Mesenchymal stem cell (in vitro differentiated cells and primary cell): Measurements from ENCODE around the gene LRRN4CL.

ENCODE experiments used
- DNase-seq: peaks from one replicate; pipeline ENCODE4 v3.0.0-alpha.2; 2013
- H2AFZ ChIP-seq: one replicate; pipeline ENCODE4 v1.6.1; 2013; ENCODE audit warnings: low read depth, mild to moderate bottlenecking, control low read depth, inconsistent platforms, low read length, moderate library complexity
- H2AK5ac ChIP-seq: 2 replicates; pipeline ENCODE4 v1.6.1; 2013; ENCODE audit warnings: low read length, moderate library complexity, mild to moderate bottlenecking, inconsistent platforms; ENCODE audit not compliant: severe bottlenecking
- H2BK120ac ChIP-seq: one replicate; pipeline ENCODE4 v1.6.1; 2013; ENCODE audit warnings: low read depth, mild to moderate bottlenecking, inconsistent platforms, low read length, moderate library complexity
- H2BK12ac ChIP-seq, 2 experiments: one replicate each; pipeline ENCODE4 v1.6.1; 2013; ENCODE audit warnings: inconsistent platforms in 2 of 2, low read length in 2 of 2, mild to moderate bottlenecking in 2 of 2, moderate library complexity in 2 of 2, control low read depth in 1 of 2
- H2BK15ac ChIP-seq: one replicate; pipeline ENCODE4 v1.6.1; 2013; ENCODE audit warnings: mild to moderate bottlenecking, low read depth, inconsistent platforms; ENCODE audit not compliant: poor library complexity, severe bottlenecking
- H2BK5ac ChIP-seq: 2 replicates; pipeline ENCODE4 v1.6.1; 2013; ENCODE audit warnings: low read depth, mild to moderate bottlenecking, low read length, control low read depth, inconsistent platforms; ENCODE audit not compliant: poor library complexity, severe bottlenecking
- H3K14ac ChIP-seq, 2 experiments: one replicate each; pipeline ENCODE4 v1.6.1; 2013; ENCODE audit warnings: inconsistent platforms in 2 of 2, low read length in 2 of 2, control low read depth in 1 of 2, mild to moderate bottlenecking in 1 of 2, moderate library complexity in 1 of 2
- H3K18ac ChIP-seq, 2 experiments: one replicate each; pipeline ENCODE4 v1.6.1; 2013; ENCODE audit warnings: inconsistent platforms in 2 of 2, low read length in 2 of 2, control low read depth in 1 of 2, low read depth in 1 of 2, mild to moderate bottlenecking in 1 of 2
- H3K23ac ChIP-seq, 2 experiments: one replicate each; pipeline ENCODE4 v1.6.1; 2013; ENCODE audit warnings: inconsistent platforms in 2 of 2, low read length in 2 of 2, mild to moderate bottlenecking in 2 of 2, moderate library complexity in 2 of 2, control low read depth in 1 of 2
- H3K27ac ChIP-seq: 2 replicates; pipeline ENCODE4 v1.5.1; 2013; ENCODE audit warnings: mild to moderate bottlenecking, moderate library complexity, low read length, control low read depth, inconsistent platforms; ENCODE audit not compliant: poor library complexity, severe bottlenecking
- H3K27me3 ChIP-seq, 2 experiments: 2 replicates each; pipeline versions ENCODE4 v1.6.1 to v1.7.0; 2013; ENCODE audit warnings: low read length in 2 of 2, mild to moderate bottlenecking in 2 of 2, moderate library complexity in 2 of 2, control low read depth in 1 of 2, inconsistent platforms in 1 of 2; ENCODE audit not compliant: control insufficient read depth in 1 of 2, insufficient read depth in 1 of 2
- H3K36me3 ChIP-seq, 2 experiments: 2 replicates each; pipeline versions ENCODE4 v1.6.1 to v1.7.0; 2013; ENCODE audit warnings: low read length in 2 of 2, control low read depth in 1 of 2, inconsistent platforms in 1 of 2, low read depth in 1 of 2, mild to moderate bottlenecking in 1 of 2; ENCODE audit not compliant: insufficient read depth in 2 of 2, control insufficient read depth in 1 of 2
- H3K4ac ChIP-seq, 2 experiments: one replicate each; pipeline ENCODE4 v1.6.1; 2013; ENCODE audit warnings: inconsistent platforms in 2 of 2, low read length in 2 of 2, mild to moderate bottlenecking in 2 of 2, moderate library complexity in 2 of 2, control low read depth in 1 of 2, low read depth in 1 of 2
- H3K4me1 ChIP-seq: 2 replicates; pipeline ENCODE4 v1.6.1; 2013; ENCODE audit warnings: low read depth, low read length, control low read depth; ENCODE audit not compliant: control insufficient read depth, insufficient read depth
- H3K4me2 ChIP-seq: 2 replicates; pipeline ENCODE4 v1.6.1; 2013; ENCODE audit warnings: low read length, mild to moderate bottlenecking, inconsistent platforms; ENCODE audit not compliant: poor library complexity, severe bottlenecking
- H3K4me3 ChIP-seq, 2 experiments: 2 replicates each; pipeline versions ENCODE4 v1.5.1 to v1.7.0; 2013; ENCODE audit warnings: low read length in 2 of 2, mild to moderate bottlenecking in 2 of 2, control low read depth in 1 of 2, low read depth in 1 of 2; ENCODE audit not compliant: insufficient read depth in 1 of 2
- H3K79me1 ChIP-seq: replicated peaks from 2 replicates; pipeline ENCODE4 v1.6.1; 2013; ENCODE audit warnings: mild to moderate bottlenecking, control low read depth, low read length, inconsistent platforms; ENCODE audit not compliant: poor library complexity, severe bottlenecking
- H3K9ac ChIP-seq: 2 replicates; pipeline ENCODE4 v1.7.0; 2013; ENCODE audit warnings: mild to moderate bottlenecking, low read length, moderate library complexity
- H3K9me3 ChIP-seq: 2 replicates; pipeline ENCODE4 v1.7.0; 2013; ENCODE audit warnings: mild to moderate bottlenecking, low read length; ENCODE audit not compliant: control insufficient read depth
- H4K8ac ChIP-seq: one replicate; pipeline ENCODE4 v1.6.1; 2013; ENCODE audit warnings: inconsistent platforms, mild to moderate bottlenecking, low read length, moderate library complexity
- H4K91ac ChIP-seq: one replicate; pipeline ENCODE4 v1.6.1; 2013; ENCODE audit warnings: mild to moderate bottlenecking, low read length, inconsistent platforms
- WGBS: methylation state at CpG from one replicate; pipeline ENCODE4 v1.1.7; 2013; ENCODE audit warnings: mixed read lengths; 5-methylcytosine and 5-hydroxymethylcytosine counted together

The LRRN4CL gene

DNA sequence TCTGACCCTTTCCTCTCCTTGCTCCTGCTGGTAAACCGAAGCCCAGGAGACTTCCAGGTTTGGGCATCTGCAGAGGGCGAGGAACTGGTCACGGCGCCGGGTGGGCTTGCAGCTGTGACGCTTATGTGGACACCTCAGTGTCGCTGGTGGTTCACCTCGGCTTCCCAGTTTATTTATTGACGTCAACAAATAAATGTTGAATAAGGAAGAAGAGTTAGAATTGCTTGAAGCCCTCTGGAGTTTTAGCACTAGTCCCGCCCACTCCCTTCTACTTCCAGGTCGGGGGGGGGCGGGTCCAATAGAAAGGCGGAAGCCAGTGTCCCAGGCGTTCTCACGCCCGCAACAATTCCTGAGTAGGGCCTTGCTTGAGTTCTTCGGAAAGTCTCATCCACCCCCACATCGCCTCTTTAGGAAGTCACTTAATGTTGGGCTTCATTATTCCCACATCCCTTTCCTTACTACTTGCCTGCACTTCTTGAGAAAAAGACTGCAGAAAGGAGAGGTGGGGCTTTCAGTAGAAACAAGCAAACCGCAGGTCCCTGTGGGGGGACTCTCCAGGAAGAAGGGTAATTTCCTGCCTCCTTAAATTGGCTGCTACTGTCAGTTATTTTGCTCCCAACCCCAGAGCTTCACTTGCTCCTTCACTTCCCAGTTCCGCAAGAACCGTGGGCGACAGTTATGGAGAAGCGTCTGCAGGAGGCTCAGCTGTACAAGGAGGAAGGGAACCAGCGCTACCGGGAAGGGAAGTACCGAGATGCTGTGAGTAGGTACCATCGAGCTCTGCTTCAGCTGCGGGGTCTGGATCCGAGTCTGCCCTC lies 39.0 kb upstream of the LRRN4CL start, which contains the start of gene TTC9C:
TTC9C (plus strand) TSS at position 316 of the 818 bp plus-strand sequence; CDS start at position 679, 363 bp downstream.
- peaks cover 2% of the 10 kb centered on the region for H3K79me1 ChIP-seq
- H3K36me3 ChIP-seq = peaks cover 11 to 23% of the 10 kb centered on the region in 2 experiments
- H3K9ac ChIP-seq = peak within 1 kb of the TSS; percentile 98
- H3K4me3 ChIP-seq = peak within 1 kb of the TSS; percentile 97 to 100
- peak within 1 kb of the TSS; percentile 71 for H2BK120ac ChIP-seq
- H4K91ac ChIP-seq = peak within 1 kb of the TSS; percentile 94
- 1% methylated on average over 27 of the region's 29 CpGs for WGBS
- peak within 1 kb of the TSS; percentile 97 for H2BK15ac ChIP-seq
- no peaks in the 10 kb centered on the region for H3K9me3 ChIP-seq
- peak within 1 kb of the TSS; percentile 99 to 100 for H3K18ac ChIP-seq
- H2BK12ac ChIP-seq = peak within 1 kb of the TSS in 1 of 2 experiments; percentile 46
- H3K14ac ChIP-seq = peak within 1 kb of the TSS in 1 of 2 experiments; percentile 93
- H3K4ac ChIP-seq = peak within 1 kb of the TSS; percentile 89 to 96
- H3K27ac ChIP-seq = peak within 1 kb of the TSS; percentile 99
- peak within 1 kb of the TSS; percentile 100 for H4K8ac ChIP-seq
- H2AK5ac ChIP-seq = peak within 1 kb of the TSS; percentile 60
- H2BK5ac ChIP-seq = peak within 1 kb of the TSS; percentile 85
- H3K27me3 ChIP-seq = no peaks in the 10 kb centered on the region
- peak; percentile 94 for DNase-seq
- H3K4me1 ChIP-seq = peaks cover 7% of the 10 kb centered on the region
- peak within 1 kb of the TSS; percentile 99 for H3K4me2 ChIP-seq
- peak within 1 kb of the TSS in 1 of 2 experiments; percentile 46 for H3K23ac ChIP-seq
- H2AFZ ChIP-seq = peak within 1 kb of the TSS; percentile 78

DNA sequence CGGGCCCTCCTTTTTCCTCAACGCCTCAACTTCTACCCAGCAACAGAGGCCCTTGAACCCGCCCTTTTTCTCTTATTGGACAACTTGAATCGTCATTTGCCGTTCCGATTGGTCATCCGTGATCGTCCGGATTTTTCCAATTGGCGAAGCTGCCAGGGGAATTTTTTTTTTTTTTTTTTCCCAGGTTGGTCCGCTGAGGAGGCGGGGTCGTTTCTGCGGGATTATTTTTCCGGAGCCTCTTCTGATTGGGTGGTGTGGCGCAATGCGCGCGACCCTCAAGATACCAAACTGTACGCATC lies 38.5 kb upstream of the LRRN4CL start:
- Histone ChIP-seq H3K79me1 (peaks cover 2% of the 10 kb centered on the region), H2BK15ac (peak overlapping the region; percentile 97), H3K23ac (no peak overlapping the region), H3K14ac (peak overlapping the region in 1 of 2 experiments; percentile 93), H2AK5ac (no peak overlapping the region), H3K27ac (peak overlapping the region; percentile 99), H2AFZ (no peak overlapping the region), H2BK5ac (peak overlapping the region; percentile 85), H2BK12ac (peak overlapping the region in 1 of 2 experiments; percentile 46), H3K36me3 (peaks cover 15 to 23% of the 10 kb centered on the region in 2 experiments), H3K4me1 (peaks cover 7% of the 10 kb centered on the region), H3K4ac (peak overlapping the region; percentile 89 to 96), H3K4me2 (peak overlapping the region; percentile 99), H3K27me3 (no peaks in the 10 kb centered on the region), H3K9me3 (no peaks in the 10 kb centered on the region), H3K4me3 (peak overlapping the region; percentile 72 to 100), H3K18ac (peak overlapping the region; percentile 86 to 99), H4K91ac (no peak overlapping the region), H2BK120ac (peak overlapping the region; percentile 22), H4K8ac (peak overlapping the region; percentile 100), H3K9ac (peak overlapping the region; percentile 98)
- peak; percentile 99 for DNase-seq
- 0% methylated on average over 20 of the region's 20 CpGs for WGBS

DNA sequence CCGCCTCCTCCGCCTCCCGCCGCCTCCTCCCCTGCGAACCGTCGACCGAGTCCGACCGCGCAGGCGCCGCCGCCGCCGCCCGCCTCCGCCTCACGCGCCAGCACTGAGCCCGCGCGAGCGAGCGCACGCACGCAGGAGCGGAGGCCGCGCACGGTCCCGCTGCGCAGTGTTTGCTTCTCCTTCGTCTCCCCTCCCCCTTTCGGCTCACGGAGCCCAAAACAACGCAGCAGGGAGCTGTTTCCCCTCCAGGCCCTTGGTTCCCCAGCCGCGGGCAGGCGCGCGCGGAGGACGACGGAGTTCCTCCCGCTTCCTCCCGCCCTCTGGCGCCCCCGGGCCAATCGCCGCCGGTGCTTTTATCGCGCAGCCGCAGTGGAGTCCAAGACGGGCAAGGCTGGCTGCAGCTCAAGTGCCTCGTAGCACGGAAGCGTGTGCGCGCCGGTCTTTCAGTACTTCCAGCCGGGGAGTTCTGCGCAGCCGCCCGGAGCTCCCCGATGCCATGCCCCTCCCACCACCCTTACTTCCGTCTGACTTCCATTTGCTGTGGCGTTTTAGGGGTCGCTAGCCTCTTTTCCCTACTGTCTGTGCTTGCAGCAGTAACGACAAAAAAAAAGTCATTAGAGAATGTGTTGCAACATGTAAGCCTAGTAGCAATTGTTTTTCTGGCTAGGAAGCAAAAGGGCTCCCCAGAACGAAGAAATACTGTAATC lies 38.0 kb upstream of the LRRN4CL start, which contains the start of gene HNRNPUL2:
HNRNPUL2 (minus strand) TSS at position 293 of the 707 bp plus-strand sequence. CDS start 301 bp downstream, outside the sequence.
- Histone ChIP-seq H3K4ac (peak within 1 kb of the TSS; percentile 89 to 99), H2AK5ac (peak within 1 kb of the TSS; percentile 60), H3K36me3 (peaks cover 15 to 25% of the 10 kb centered on the region in 2 experiments), H3K14ac (peak within 1 kb of the TSS; percentile 89 to 94), H3K4me1 (peaks cover 7% of the 10 kb centered on the region), H3K9me3 (no peaks in the 10 kb centered on the region), H4K8ac (peak within 1 kb of the TSS; percentile 100), H3K4me3 (peak within 1 kb of the TSS; percentile 97 to 100), H2AFZ (peak within 1 kb of the TSS; percentile 78), H2BK12ac (peak within 1 kb of the TSS in 1 of 2 experiments; percentile 78), H3K18ac (peak within 1 kb of the TSS; percentile 99 to 100), H3K9ac (peak within 1 kb of the TSS; percentile 98), H3K27ac (peak within 1 kb of the TSS; percentile 99), H3K79me1 (peaks cover 4% of the 10 kb centered on the region), H2BK5ac (peak within 1 kb of the TSS; percentile 92), H2BK120ac (peak within 1 kb of the TSS; percentile 71), H2BK15ac (peak within 1 kb of the TSS; percentile 97), H3K27me3 (no peaks in the 10 kb centered on the region), H4K91ac (peak within 1 kb of the TSS; percentile 94), H3K4me2 (peak within 1 kb of the TSS; percentile 99), H3K23ac (peak within 1 kb of the TSS; percentile 98 to 99)
- peak; percentile 99 for DNase-seq
- under 1% methylated on average over 57 of the region's 72 CpGs for WGBS

DNA sequence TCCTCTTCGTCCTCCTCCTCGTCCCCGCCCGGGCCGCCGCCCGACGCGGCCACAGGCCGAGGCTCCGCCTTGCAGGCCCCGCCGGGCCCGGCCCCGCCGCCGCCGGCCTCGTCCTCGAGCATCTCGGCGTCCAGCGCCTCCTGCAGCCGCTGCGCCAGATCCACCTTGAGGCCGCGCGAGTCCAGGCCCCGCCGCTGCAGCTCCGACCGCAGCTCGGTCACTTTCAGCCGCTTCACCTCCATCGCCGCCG lies 37.5 kb upstream of the LRRN4CL start:
- WGBS = under 1% methylated on average over 37 of the region's 37 CpGs

More for the DNA sequence above, 37.5 kb upstream of the LRRN4CL start:
- Histone ChIP-seq H4K8ac (peak overlapping the region; percentile 86), H3K79me1 (peaks cover 5% of the 10 kb centered on the region), H3K27ac (peak overlapping the region; percentile 39), H2BK12ac (no peak overlapping the region), H2AK5ac (no peak overlapping the region), H2BK120ac (peak overlapping the region; percentile 27), H2AFZ (peak overlapping the region; percentile 71), H3K23ac (peak overlapping the region in 1 of 2 experiments; percentile 75), H3K4me3 (peak overlapping the region; percentile 97 to 100), H3K18ac (peak overlapping the region; percentile 97 to 100), H2BK15ac (peak overlapping the region; percentile 64), H3K4me1 (peaks cover 8% of the 10 kb centered on the region), H3K4me2 (peak overlapping the region; percentile 87), H3K27me3 (no peaks in the 10 kb centered on the region), H3K9me3 (no peaks in the 10 kb centered on the region), H3K14ac (peak overlapping the region; percentile 89 to 94), H4K91ac (peak overlapping the region; percentile 94), H3K4ac (peak overlapping the region; percentile 88 to 99), H3K36me3 (peaks cover 17 to 30% of the 10 kb centered on the region in 2 experiments), H3K9ac (peak overlapping the region; percentile 98), H2BK5ac (peak overlapping the region; percentile 92)
- DNase-seq = no peak
